ENCODE data around the gene FAM3C. TPM values are rescaled to one million over a fixed set of nuclear protein-coding genes. Genes with fewer than 3 reads are reported as not detected.

The FAM3C gene
- total and polyA plus RNA-seq, 5 donors from 2014 or later, result 4.0 to 13.1 (median 5.8) TPM

GRCh38 chr7:121300685-121301420 lies 95.3 kb downstream of the FAM3C start:
- H3K4me1 ChIP-seq (ENCODE audit: control insufficient read depth, insufficient read depth, low read length, poor library complexity, severe bottlenecking), result no peaks in the 10 kb centered on the region
- Mint-ChIP-seq H3K27me3 (no peaks in the 10 kb centered on the region), H3K27ac (no peak overlapping the region), H3K36me3 (no peaks in the 10 kb centered on the region), H3K9me3 (no peaks in the 10 kb centered on the region), H3K4me3 (no peak overlapping the region), H3K4me1 (no peaks in the 10 kb centered on the region)
- ATAC-seq (ENCODE audit: low read depth in 2 of 2) (no peak), DNase-seq (no peak)
- H3K4me3 ChIP-seq (ENCODE audit: low read depth, low read length), result no peak overlapping the region
- H3K36me3 ChIP-seq (ENCODE audit: control insufficient read depth, insufficient read depth, low read length), result no peaks in the 10 kb centered on the region
- H3K9me3 ChIP-seq (ENCODE audit: control insufficient read depth in 2 of 2, low read length in 2 of 2), result no peaks in the 10 kb centered on the region
- H3K27ac ChIP-seq (ENCODE audit: insufficient read depth, low read length, poor library complexity, severe bottlenecking), result no peak overlapping the region
- H3K27me3 ChIP-seq (ENCODE audit: control insufficient read depth, insufficient read depth, low read length), result no peaks in the 10 kb centered on the region

Other genes starting within 250 kb of the FAM3C start
- gene WNT16, start 67.3 kb downstream of the FAM3C start, total RNA-seq, result not detected
- gene WNT16, start 67.3 kb downstream of the FAM3C start, polyA plus RNA-seq, result under 1 TPM in 1 of 4 donors, not detected in 3; 0.09 TPM

All from CD4-positive, CD25-positive, alpha-beta regulatory T cell (primary cell).